Gastroesophageal sphincter (tissue), 4 donors: Measurements from ENCODE around the gene PCK1. TPM values are rescaled to one million over a fixed set of nuclear protein-coding genes. Genes with fewer than 3 reads are reported as not detected.

ENCODE experiments used
- ATAC-seq: fragments of 150-250 bp; one replicate; pipeline ENCODE4 v1.9.1; 2016; ENCODE audit warnings: mild to moderate bottlenecking, moderate library complexity
- H3K27ac ChIP-seq, 4 donors: fragments of 200-600 bp; sonication (generic) in 3 of 4; 1 replicate in 3 of 4; 2 replicates in 1 of 4; pipeline ENCODE4 v1.5.1; 2016 to 2019
- H3K27me3 ChIP-seq: fragments of 200-600 bp; sonication (generic); one replicate; pipeline ENCODE4 v1.5.1; 2019
- H3K36me3 ChIP-seq, 2 donors: fragments of 200-600 bp; sonication (generic); one replicate each; pipeline ENCODE4 v1.5.1; 2019; ENCODE audit warnings: control low read depth in 1 of 2
- H3K4me1 ChIP-seq, 3 donors: fragments of 200-600 bp; sonication (generic); 1 replicate in 2 of 3; 2 replicates in 1 of 3; pipeline ENCODE4 v1.5.1; 2016 to 2019; ENCODE audit warnings: control low read depth in 2 of 3
- H3K4me3 ChIP-seq, 2 donors: fragments of 200-600 bp; sonication (generic); one replicate each; pipeline ENCODE4 v1.5.1; 2019; ENCODE audit warnings: mild to moderate bottlenecking in 1 of 2, moderate library complexity in 1 of 2
- H3K9me3 ChIP-seq, 3 donors: fragments of 200-600 bp; sonication (generic); one replicate each; pipeline ENCODE4 v1.5.1; 2017 to 2019; ENCODE audit warnings: control low read depth in 2 of 3
- EP300 ChIP-seq: sonication (generic); formaldehyde crosslinking; IDR thresholded peaks from one replicate; pipeline ENCODE4 v1.6.1; 2017; ENCODE audit warnings: antibody characterized with exemption, mild to moderate bottlenecking
- POLR2A ChIP-seq, 2 donors: fragments of 450-650 bp; IDR thresholded peaks; one replicate each; pipeline ENCODE4 v1.6.1; 2017; ENCODE audit warnings: antibody characterized with exemption in 2 of 2, mild to moderate bottlenecking in 2 of 2, moderate library complexity in 1 of 2
- POLR2AphosphoS5 ChIP-seq: sonication (generic); formaldehyde crosslinking; IDR thresholded peaks from one replicate; pipeline ENCODE4 v1.6.1; 2017; ENCODE audit warnings: antibody characterized with exemption
- WGBS, 2 donors: methylation state at CpG; one replicate each; pipeline ENCODE4 v1.1.5; 2018; ENCODE audit warnings: low coverage in 1 of 2; 5-methylcytosine and 5-hydroxymethylcytosine counted together
- total RNA-seq, 4 donors: library from RNA; depleted of rRNA; stranded (reverse); fragments of >200 nt; gene quantifications; one replicate each; pipeline ENCODE4 v1.1.0, GENCODE V29; 2016
- TF ChIP-seq, protein P1 (sequence below), 4 experiments: fragments of 200-600 bp in 2 of 4; fragments of 450-650 bp in 2 of 4; sonication (generic) in 1 of 4; IDR thresholded peaks; one replicate each; pipeline ENCODE4 v1.5.1; 2017 to 2019; ENCODE audit warnings: antibody characterized with exemption in 4 of 4, mild to moderate bottlenecking in 2 of 4, moderate library complexity in 2 of 4

Gene PCK1
- total RNA-seq, 4 donors from 2014 or later: 0.15 to 3.2 (median 0.23) TPM

- TF ChIP-seq EP300: no peak
- TF ChIP-seq POLR2AphosphoS5: no peak
- H3K27me3 ChIP-seq: peaks cover 20% of the 10 kb centered on the region
- H3K27ac ChIP-seq: peak overlapping the region; percentile 52 to 87 (median 82)
- H3K9me3 ChIP-seq: no peaks in the 10 kb centered on the region
- H3K4me3 ChIP-seq: no peak overlapping the region
- ATAC-seq: no peak
- WGBS, 2 donors: 80% methylated on average over 1 of the region's 5 CpGs; no CpG with 5 or more reads in 1 of the 2 donors
- no peaks in the 10 kb centered on the region for H3K36me3 ChIP-seq
- peaks cover 0 to 65% (median 7%) of the 10 kb centered on the region in 3 donors for H3K4me1 ChIP-seq
Measured at GRCh38 chr20:57582029-57582378, 21.1 kb downstream of the PCK1 start.

- no peaks in the 10 kb centered on the region for H3K36me3 ChIP-seq
- ATAC-seq: peak; percentile 80
- peaks cover 0 to 4% (median 0%) of the 10 kb centered on the region in 3 donors for H3K9me3 ChIP-seq
- peak overlapping the region in 1 of 2 donors; percentile 9 for H3K4me3 ChIP-seq
- H3K4me1 ChIP-seq: peaks cover 0 to 65% (median 7%) of the 10 kb centered on the region in 3 donors
- peak; percentile 58 for TF ChIP-seq EP300
- TF ChIP-seq POLR2AphosphoS5: peak; percentile 56
- TF ChIP-seq, protein P1, sequence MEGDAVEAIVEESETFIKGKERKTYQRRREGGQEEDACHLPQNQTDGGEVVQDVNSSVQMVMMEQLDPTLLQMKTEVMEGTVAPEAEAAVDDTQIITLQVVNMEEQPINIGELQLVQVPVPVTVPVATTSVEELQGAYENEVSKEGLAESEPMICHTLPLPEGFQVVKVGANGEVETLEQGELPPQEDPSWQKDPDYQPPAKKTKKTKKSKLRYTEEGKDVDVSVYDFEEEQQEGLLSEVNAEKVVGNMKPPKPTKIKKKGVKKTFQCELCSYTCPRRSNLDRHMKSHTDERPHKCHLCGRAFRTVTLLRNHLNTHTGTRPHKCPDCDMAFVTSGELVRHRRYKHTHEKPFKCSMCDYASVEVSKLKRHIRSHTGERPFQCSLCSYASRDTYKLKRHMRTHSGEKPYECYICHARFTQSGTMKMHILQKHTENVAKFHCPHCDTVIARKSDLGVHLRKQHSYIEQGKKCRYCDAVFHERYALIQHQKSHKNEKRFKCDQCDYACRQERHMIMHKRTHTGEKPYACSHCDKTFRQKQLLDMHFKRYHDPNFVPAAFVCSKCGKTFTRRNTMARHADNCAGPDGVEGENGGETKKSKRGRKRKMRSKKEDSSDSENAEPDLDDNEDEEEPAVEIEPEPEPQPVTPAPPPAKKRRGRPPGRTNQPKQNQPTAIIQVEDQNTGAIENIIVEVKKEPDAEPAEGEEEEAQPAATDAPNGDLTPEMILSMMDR (IDR thresholded peaks at IDR 0.05): peak in 1 of 4 experiments; percentile 31
- TF ChIP-seq POLR2A (IDR thresholded peaks at IDR 0.05): peak in 1 of 2 donors; percentile 14
- peak overlapping the region; percentile 64 to 87 (median 82) for H3K27ac ChIP-seq
- 15 to 24% methylated on average over 9 to 16 of the region's 21 CpGs for WGBS, 2 donors
- peaks cover 20% of the 10 kb centered on the region for H3K27me3 ChIP-seq
Measured at GRCh38 chr20:57582432-57583288, 21.8 kb downstream of the PCK1 start.

- TF ChIP-seq POLR2AphosphoS5 (no peak), POLR2A (IDR thresholded peaks at IDR 0.05) (no peak), EP300 (no peak)
- TF ChIP-seq, protein P1 (IDR thresholded peaks at IDR 0.05): no peak
- Histone ChIP-seq H3K27ac (peak overlapping the region; percentile 64 to 87 (median 82)), H3K36me3 (no peaks in the 10 kb centered on the region), H3K27me3 (peaks cover 17% of the 10 kb centered on the region), H3K4me3 (no peak overlapping the region), H3K4me1 (peaks cover 0 to 65% (median 7%) of the 10 kb centered on the region in 3 donors), H3K9me3 (peaks cover 0 to 12% (median 0%) of the 10 kb centered on the region in 3 donors)
- 87 to 92% methylated on average over 4 to 9 of the region's 18 CpGs for WGBS, 2 donors
- no peak for ATAC-seq
Measured at GRCh38 chr20:57583289-57584257, 22.7 kb downstream of the PCK1 start.

- no peak for ATAC-seq
- peaks cover 8% of the 10 kb centered on the region for H3K27me3 ChIP-seq
- TF ChIP-seq, protein P1 (IDR thresholded peaks at IDR 0.05): no peak
- TF ChIP-seq POLR2A (IDR thresholded peaks at IDR 0.05) (no peak), EP300 (no peak), POLR2AphosphoS5 (no peak)
- no peak overlapping the region for H3K4me3 ChIP-seq
- peaks cover 0 to 12% (median 0%) of the 10 kb centered on the region in 3 donors for H3K9me3 ChIP-seq
- WGBS, 2 donors: 53 to 58% methylated on average over 7 to 8 of the region's 8 CpGs
- H3K27ac ChIP-seq: peak overlapping the region in 1 of 4 donors; percentile 7
- no peaks in the 10 kb centered on the region for H3K36me3 ChIP-seq
- H3K4me1 ChIP-seq: peaks cover 0 to 60% (median 7%) of the 10 kb centered on the region in 3 donors
Measured at GRCh38 chr20:57584768-57585461, 24.0 kb downstream of the PCK1 start.
